ENCODE results near the gene VPS52.

The VPS52 gene

GRCh38 chr6:33313709-33314514, 42.2 kb upstream of the VPS52 start, which contains the start of gene TAPBP (continued):
- TF ChIP-seq ZNF488 (tag by site-specific recombination; IDR thresholded peaks at IDR 0.05) (no peak), ZNF433 (tag by site-specific recombination; IDR thresholded peaks at IDR 0.05; ENCODE audit: low read depth) (no peak), GLIS2 (tag by site-specific recombination; IDR thresholded peaks at IDR 0.05) (peak; percentile 43; the same call in 1 of the 2 replicates), ZNF513 (tag by site-specific recombination; IDR thresholded peaks at IDR 0.05) (peak; percentile 92), ZNF76 (tag by site-specific recombination; IDR thresholded peaks at IDR 0.05; ENCODE audit: borderline replicate concordance, low read depth) (no peak), TSHZ1 (tag by site-specific recombination; IDR thresholded peaks at IDR 0.05; ENCODE audit: borderline replicate concordance) (no peak), PRDM10 (tag by site-specific recombination; IDR thresholded peaks at IDR 0.05) (no peak), ZNF280D (tag by site-specific recombination; IDR thresholded peaks at IDR 0.05) (no peak), ZNF146 (tag by site-specific recombination; IDR thresholded peaks at IDR 0.05) (no peak), HOXD13 (CRISPR knock-in tag; IDR thresholded peaks at IDR 0.05; ENCODE audit: borderline replicate concordance) (no peak), ZNF624 (tag by site-specific recombination; IDR thresholded peaks at IDR 0.05) (no peak), HOXC10 (CRISPR knock-in tag; IDR thresholded peaks at IDR 0.05) (no peak), ZNF621 (tag by site-specific recombination; IDR thresholded peaks at IDR 0.05) (no peak), ZNF658 (tag by site-specific recombination; IDR thresholded peaks at IDR 0.05) (no peak), ZBTB20 (tag by site-specific recombination; IDR thresholded peaks at IDR 0.05) (peak; percentile 83), ZNF521 (tag by site-specific recombination; IDR thresholded peaks at IDR 0.05) (no peak), ZNF777 (tag by site-specific recombination; IDR thresholded peaks at IDR 0.05; ENCODE audit: borderline replicate concordance) (no peak), ZNF692 (tag by site-specific recombination; IDR thresholded peaks at IDR 0.05) (peak; percentile 54), ZNF112 (tag by site-specific recombination; IDR thresholded peaks at IDR 0.05) (no peak), ZNF26 (tag by site-specific recombination; IDR thresholded peaks at IDR 0.05) (no peak), SCRT2 (tag by site-specific recombination; IDR thresholded peaks at IDR 0.05) (no peak), ZNF391 (tag by site-specific recombination; IDR thresholded peaks at IDR 0.05; ENCODE audit: borderline replicate concordance, low read depth) (0 out of 2 replicates have a peak, but pooled peaks have one; percentile 12), KLF1 (tag by site-specific recombination; IDR thresholded peaks at IDR 0.05) (no peak)
